H9 (cell line): ENCODE measurements around the gene SNAPC5. TPM values are rescaled to one million over a fixed set of nuclear protein-coding genes. Genes with fewer than 3 reads are reported as not detected.

ENCODE experiments used
- DNase-seq: peaks from one replicate; pipeline ENCODE4 v3.0.0-alpha.2; 2017
- H2AFZ ChIP-seq: one replicate; pipeline ENCODE4 v1.6.1; 2013; ENCODE audit warnings: mild to moderate bottlenecking, low read length, control low read depth, moderate library complexity
- H2AK5ac ChIP-seq: 2 replicates; pipeline ENCODE4 v1.6.1; 2013; ENCODE audit warnings: low read length, control low read depth, mixed read lengths; ENCODE audit not compliant: insufficient read length
- H2BK120ac ChIP-seq: one replicate; pipeline ENCODE4 v1.6.1; 2013; ENCODE audit warnings: low read depth, mild to moderate bottlenecking, low read length, control low read depth, inconsistent platforms; ENCODE audit not compliant: poor library complexity, severe bottlenecking
- H2BK12ac ChIP-seq: 2 replicates; pipeline ENCODE4 v1.6.1; 2013; ENCODE audit warnings: low read length, control low read depth, mixed read lengths, low read depth; ENCODE audit not compliant: insufficient read length
- H2BK15ac ChIP-seq: 2 replicates; pipeline ENCODE4 v1.6.1; 2013; ENCODE audit warnings: low read depth, low read length, control low read depth
- H2BK20ac ChIP-seq: one replicate; pipeline ENCODE4 v1.6.1; 2013; ENCODE audit warnings: low read depth, mild to moderate bottlenecking, low read length, control low read depth, inconsistent platforms; ENCODE audit not compliant: poor library complexity, severe bottlenecking
- H2BK5ac ChIP-seq: 2 replicates; pipeline ENCODE4 v1.6.1; 2013; ENCODE audit warnings: low read length, control low read depth, mixed read lengths; ENCODE audit not compliant: insufficient read length
- H3K14ac ChIP-seq: 2 replicates; pipeline ENCODE4 v1.6.1; 2013; ENCODE audit warnings: low read length, control low read depth; ENCODE audit not compliant: insufficient read depth
- H3K18ac ChIP-seq: 2 replicates; pipeline ENCODE4 v1.6.1; 2013; ENCODE audit warnings: low read depth, mild to moderate bottlenecking, mixed read lengths, low read length, control low read depth; ENCODE audit not compliant: insufficient read length
- H3K23ac ChIP-seq: 2 replicates; pipeline ENCODE4 v1.6.1; 2013; ENCODE audit warnings: low read length, control low read depth, mixed read lengths, low read depth; ENCODE audit not compliant: insufficient read length
- H3K23me2 ChIP-seq: 2 replicates; pipeline ENCODE4 v1.6.1; 2013; ENCODE audit warnings: low read depth, mild to moderate bottlenecking, mixed read lengths, low read length, control low read depth; ENCODE audit not compliant: insufficient read length, poor library complexity, severe bottlenecking
- H3K27ac ChIP-seq: 2 replicates; pipeline ENCODE4 v1.5.1; 2013; ENCODE audit warnings: low read length, control low read depth, mixed read lengths, low read depth; ENCODE audit not compliant: insufficient read length
- H3K27me3 ChIP-seq: 2 replicates; pipeline ENCODE4 v1.6.1; 2013; ENCODE audit warnings: low read length, control low read depth, inconsistent platforms; ENCODE audit not compliant: insufficient read depth
- H3K4ac ChIP-seq: 2 replicates; pipeline ENCODE4 v1.6.1; 2013; ENCODE audit warnings: low read depth, mild to moderate bottlenecking, control low read depth, inconsistent platforms, low read length, moderate library complexity
- H3K4me1 ChIP-seq: 2 replicates; pipeline ENCODE4 v1.6.1; 2013; ENCODE audit warnings: low read length, control low read depth, inconsistent platforms; ENCODE audit not compliant: insufficient read depth
- H3K4me2 ChIP-seq: 2 replicates; pipeline ENCODE4 v1.6.1; 2013; ENCODE audit warnings: low read length, control low read depth, mixed read lengths; ENCODE audit not compliant: insufficient read length, insufficient read depth
- H3K56ac ChIP-seq: 2 replicates; pipeline ENCODE4 v1.6.1; 2013; ENCODE audit warnings: low read depth, mild to moderate bottlenecking, mixed read lengths, low read length, control low read depth; ENCODE audit not compliant: insufficient read length
- H3K79me1 ChIP-seq: 2 replicates; pipeline ENCODE4 v1.6.1; 2013; ENCODE audit warnings: low read depth, mild to moderate bottlenecking, moderate library complexity, low read length, control low read depth, inconsistent platforms; ENCODE audit not compliant: insufficient read depth, poor library complexity, severe bottlenecking
- H3K79me2 ChIP-seq: 2 replicates; pipeline ENCODE4 v1.6.1; 2013; ENCODE audit warnings: low read length, control low read depth, inconsistent platforms; ENCODE audit not compliant: insufficient read depth
- H3K9ac ChIP-seq: 2 replicates; pipeline ENCODE4 v1.6.1; 2013; ENCODE audit warnings: low read length, control low read depth, mixed read lengths; ENCODE audit not compliant: insufficient read length; ENCODE audit errors: extremely low read depth
- H3K9me3 ChIP-seq: one replicate; pipeline ENCODE4 v1.6.1; 2013; ENCODE audit warnings: low read depth, low read length, inconsistent platforms; ENCODE audit not compliant: control insufficient read depth
- H3T11ph ChIP-seq: one replicate; pipeline ENCODE4 v1.6.1; 2013; ENCODE audit warnings: mild to moderate bottlenecking, low read length, control low read depth, inconsistent platforms
- H4K20me1 ChIP-seq: one replicate; pipeline ENCODE4 v1.6.1; 2013; ENCODE audit not compliant: control insufficient read depth, insufficient read length, insufficient read depth
- H4K5ac ChIP-seq: 2 replicates; pipeline ENCODE4 v1.6.1; 2013; ENCODE audit warnings: low read depth, mild to moderate bottlenecking, mixed read lengths, low read length, control low read depth; ENCODE audit not compliant: insufficient read length
- H4K8ac ChIP-seq: replicated peaks from 2 replicates; pipeline ENCODE4 v1.6.1; 2013; ENCODE audit warnings: low read length, control low read depth, mixed read lengths, low read depth; ENCODE audit not compliant: insufficient read length
- H4K91ac ChIP-seq: 2 replicates; pipeline ENCODE4 v1.6.1; 2013; ENCODE audit warnings: low read depth, mild to moderate bottlenecking, moderate library complexity, mixed read lengths, low read length, control low read depth; ENCODE audit not compliant: insufficient read length
- H3K27ac Mint-ChIP-seq, 3 experiments: 2 replicates in 2 of 3; 3 replicates in 1 of 3; pipeline ENCODE4 v1.8.0; 2020 to 2021; ENCODE audit warnings: mixed read lengths in 3 of 3, mild to moderate bottlenecking in 1 of 3, moderate library complexity in 1 of 3
- H3K27me3 Mint-ChIP-seq: 2 replicates; pipeline ENCODE4 v1.8.0; 2021; ENCODE audit warnings: low read depth, mild to moderate bottlenecking, moderate library complexity, mixed read lengths
- H3K36me3 Mint-ChIP-seq, 3 experiments: 2 replicates in 2 of 3; 3 replicates in 1 of 3; pipeline ENCODE4 v1.8.0; 2020 to 2021; ENCODE audit warnings: low read depth in 3 of 3, mixed read lengths in 3 of 3; ENCODE audit not compliant: insufficient read depth in 1 of 3
- H3K4me1 Mint-ChIP-seq, 2 experiments: 2 replicates each; pipeline ENCODE4 v1.8.0; 2020; ENCODE audit warnings: mixed read lengths in 2 of 2
- H3K4me3 Mint-ChIP-seq, 2 experiments: 2 replicates in 1 of 2; 3 replicates in 1 of 2; pipeline ENCODE4 v1.8.0; 2020 to 2021; ENCODE audit warnings: mild to moderate bottlenecking in 2 of 2, mixed read lengths in 2 of 2, moderate library complexity in 1 of 2
- H3K9me3 Mint-ChIP-seq, 2 experiments: 2 replicates in 1 of 2; 3 replicates in 1 of 2; pipeline ENCODE4 v1.8.0; 2020; ENCODE audit warnings: mild to moderate bottlenecking in 2 of 2, mixed read lengths in 2 of 2, moderate library complexity in 1 of 2
- CTCF ChIP-seq: fragments of 200-600 bp; sonication (generic); conservative IDR thresholded peaks from 3 replicates; pipeline ENCODE4 v1.8.0; 2021; ENCODE audit warnings: antibody characterized with exemption, mild to moderate bottlenecking
- WGBS: extraction: QIAGEN DNeasy Blood & Tissue Kit; methylation state at CpG from one replicate; pipeline ENCODE4 v1.1.7; 2013; ENCODE audit warnings: missing lambda C conversion rate, low lambda C conversion rate, mixed read lengths; ENCODE audit not compliant: insufficient read length; ENCODE audit errors: extremely low coverage; 5-methylcytosine and 5-hydroxymethylcytosine counted together
- total RNA-seq: library from RNA; stranded (reverse); gene quantifications from 2 replicates; pipeline ENCODE4 v1.2.1, GENCODE V29; 2021

Gene SNAPC5
- total RNA-seq, 1 experiment from 2014 or later: 28.9 TPM

- H3K56ac ChIP-seq: no peak overlapping the region
- H3K9me3 ChIP-seq: no peaks in the 10 kb centered on the region
- no peak overlapping the region for H2BK120ac ChIP-seq
- no peak overlapping the region for H3K4ac ChIP-seq
- H3K27me3 ChIP-seq: no peaks in the 10 kb centered on the region
- H3K23ac ChIP-seq: no peak overlapping the region
- H2BK5ac ChIP-seq: no peak overlapping the region
- H2BK20ac ChIP-seq: no peak overlapping the region
- H2AFZ ChIP-seq: no peak overlapping the region
- Mint-ChIP-seq H3K27me3 (no peaks in the 10 kb centered on the region), H3K36me3 (peaks cover 12 to 52% (median 47%) of the 10 kb centered on the region in 3 experiments), H3K4me3 (no peak overlapping the region), H3K9me3 (no peaks in the 10 kb centered on the region), H3K27ac (peak overlapping the region; percentile 61 to 83 (median 82); a peak in 4 of 7 replicates), H3K4me1 (peaks cover 6 to 14% of the 10 kb centered on the region in 2 experiments)
- no peak overlapping the region for H3K14ac ChIP-seq
- no peak overlapping the region for H4K8ac ChIP-seq
- no peak overlapping the region for H2BK12ac ChIP-seq
- no peak overlapping the region for H2BK15ac ChIP-seq
- WGBS: no CpG with 5 or more reads among the region's 3 CpGs
- H4K20me1 ChIP-seq: no peaks in the 10 kb centered on the region
- no peaks in the 10 kb centered on the region for H3K79me2 ChIP-seq
- H4K91ac ChIP-seq: no peak overlapping the region
- no peak overlapping the region for H3T11ph ChIP-seq
- H3K9ac ChIP-seq: no peak overlapping the region
- no peak overlapping the region for H4K5ac ChIP-seq
- no peak overlapping the region for H3K4me2 ChIP-seq
- no peak overlapping the region for H2AK5ac ChIP-seq
- H3K18ac ChIP-seq: no peak overlapping the region
- H3K27ac ChIP-seq: no peak overlapping the region
- no peaks in the 10 kb centered on the region for H3K23me2 ChIP-seq
- no peak for TF ChIP-seq CTCF
- DNase-seq: no peak
- no peaks in the 10 kb centered on the region for H3K79me1 ChIP-seq
- no peaks in the 10 kb centered on the region for H3K4me1 ChIP-seq
Measured at GRCh38 chr15:66514586-66514985, 17.0 kb upstream of the SNAPC5 start.
